Karpas-422 (cell line): ENCODE results near the gene CREB3L2. TPM values are rescaled to one million over a fixed set of nuclear protein-coding genes. Genes with fewer than 3 reads are reported as not detected.
"Not testable (repeated sequence)": the region's sequence is repeated elsewhere in the genome, so short reads cannot be mapped to it uniquely, and the experiment has no call there.

Experiments
- DNase-seq: peaks from one replicate; pipeline ENCODE4 v3.0.0-alpha.2; 2015
- H2AFZ ChIP-seq: fragments of 200-600 bp; sonication (generic); 2 replicates; pipeline ENCODE4 v1.6.1; 2014; ENCODE audit warnings: antibody characterized with exemption, low read length, mixed read lengths
- H3K27ac ChIP-seq: fragments of 200-600 bp; sonication (generic); 2 replicates; pipeline ENCODE4 v1.5.1; 2014; ENCODE audit warnings: mild to moderate bottlenecking, low read length, moderate library complexity
- H3K27me3 ChIP-seq: fragments of 200-600 bp; sonication (generic); 2 replicates; pipeline ENCODE4 v1.6.1; 2014; ENCODE audit warnings: low read length, mixed read lengths
- H3K36me3 ChIP-seq: fragments of 200-600 bp; sonication (generic); 2 replicates; pipeline ENCODE4 v1.6.1; 2014; ENCODE audit warnings: low read length, mixed read lengths; ENCODE audit not compliant: insufficient read depth
- H3K4me1 ChIP-seq: fragments of 200-600 bp; sonication (generic); 2 replicates; pipeline ENCODE4 v1.6.1; 2014; ENCODE audit warnings: mild to moderate bottlenecking, low read length, mixed read lengths
- H3K4me2 ChIP-seq: fragments of 200-600 bp; sonication (generic); 2 replicates; pipeline ENCODE4 v1.6.1; 2014; ENCODE audit warnings: low read length, low read depth, mild to moderate bottlenecking; ENCODE audit not compliant: poor library complexity, severe bottlenecking
- H3K4me3 ChIP-seq: fragments of 200-600 bp; sonication (generic); 2 replicates; pipeline ENCODE4 v1.5.1; 2014; ENCODE audit warnings: mild to moderate bottlenecking, antibody characterized with exemption, low read length, mixed read lengths
- H3K79me2 ChIP-seq: fragments of 200-600 bp; sonication (generic); 2 replicates; pipeline ENCODE4 v1.6.1; 2014; ENCODE audit warnings: mild to moderate bottlenecking, low read length, mixed read lengths
- H3K9ac ChIP-seq: fragments of 200-600 bp; sonication (generic); 2 replicates; pipeline ENCODE4 v1.6.0; 2014; ENCODE audit warnings: low read length
- H3K9me2 ChIP-seq: fragments of 200-600 bp; sonication (generic), shearing (Covaris generic); replicated peaks from 2 replicates; pipeline ENCODE4 v1.6.0; 2014; ENCODE audit warnings: mild to moderate bottlenecking, low read length, moderate library complexity; ENCODE audit not compliant: insufficient read depth
- H3K9me3 ChIP-seq: fragments of 300-700, 200-600 bp; sonication (generic); 2 replicates; pipeline ENCODE4 v1.6.1; 2014; ENCODE audit warnings: low read length, mixed read lengths
- H4K20me1 ChIP-seq: fragments of 200-600 bp; sonication (generic); 2 replicates; pipeline ENCODE4 v1.6.1; 2014; ENCODE audit warnings: mild to moderate bottlenecking, antibody characterized with exemption, low read length, low read depth; ENCODE audit not compliant: insufficient read depth
- total RNA-seq: library from RNA; depleted of rRNA; stranded (reverse); fragments of >200 nt; shearing (Covaris generic); gene quantifications from 2 replicates; pipeline ENCODE4 v1.2.3, GENCODE V29; 2014; ENCODE audit warnings: low replicate concordance

The CREB3L2 gene
- total RNA-seq, 1 experiment from 2014 or later = not detected

GRCh38 chr7:137835486-137836112, 166.3 kb downstream of the CREB3L2 start:
- Histone ChIP-seq H3K4me1 (no peaks in the 10 kb centered on the region), H3K79me2 (no peaks in the 10 kb centered on the region), H3K9ac (no peak overlapping the region), H3K36me3 (no peaks in the 10 kb centered on the region), H2AFZ (no peak overlapping the region), H3K4me2 (no peak overlapping the region), H3K4me3 (no peak overlapping the region), H3K27me3 (no peaks in the 10 kb centered on the region), H4K20me1 (no peaks in the 10 kb centered on the region), H3K9me2 (no peaks in the 10 kb centered on the region), H3K27ac (no peak overlapping the region), H3K9me3 (no peaks in the 10 kb centered on the region)
- no peak for DNase-seq

- Histone ChIP-seq H3K79me2 (no peaks in the 10 kb centered on the region), H2AFZ (no peak overlapping the region), H3K27me3 (no peaks in the 10 kb centered on the region), H3K9ac (no peak overlapping the region), H3K4me3 (no peak overlapping the region), H3K36me3 (no peaks in the 10 kb centered on the region), H3K4me2 (no peak overlapping the region), H3K27ac (no peak overlapping the region), H3K4me1 (no peaks in the 10 kb centered on the region), H3K9me2 (no peaks in the 10 kb centered on the region), H4K20me1 (no peaks in the 10 kb centered on the region), H3K9me3 (no peaks in the 10 kb centered on the region)
- DNase-seq = no peak
Measured at GRCh38 chr7:137834552-137834951, 167.3 kb downstream of the CREB3L2 start.

- H3K4me2 ChIP-seq, DNase-seq, H3K27me3 ChIP-seq, H3K4me3 ChIP-seq, H3K9ac ChIP-seq, H3K36me3 ChIP-seq, H3K9me2 ChIP-seq, H3K4me1 ChIP-seq, H2AFZ ChIP-seq, H3K27ac ChIP-seq, H4K20me1 ChIP-seq, H3K79me2 ChIP-seq, H3K9me3 ChIP-seq: not testable (repeated sequence)
Measured at GRCh38 chr7:137832990-137833389, 168.9 kb downstream of the CREB3L2 start.

- H4K20me1 ChIP-seq = no peaks in the 10 kb centered on the region
- H3K27me3 ChIP-seq = no peaks in the 10 kb centered on the region
- no peak overlapping the region for H3K4me3 ChIP-seq
- no peaks in the 10 kb centered on the region for H3K9me3 ChIP-seq
- no peaks in the 10 kb centered on the region for H3K4me1 ChIP-seq
- H3K79me2 ChIP-seq = no peaks in the 10 kb centered on the region
- no peaks in the 10 kb centered on the region for H3K9me2 ChIP-seq
- H2AFZ ChIP-seq = no peak overlapping the region
- no peak overlapping the region for H3K4me2 ChIP-seq
- H3K9ac ChIP-seq = no peak overlapping the region
- no peak overlapping the region for H3K27ac ChIP-seq
- DNase-seq = no peak
- H3K36me3 ChIP-seq = no peaks in the 10 kb centered on the region
Measured at GRCh38 chr7:137832382-137832781, 169.5 kb downstream of the CREB3L2 start.

- not testable (repeated sequence) for H3K27me3 ChIP-seq, H3K36me3 ChIP-seq, H4K20me1 ChIP-seq, H3K27ac ChIP-seq, H2AFZ ChIP-seq, H3K79me2 ChIP-seq, H3K4me1 ChIP-seq, DNase-seq, H3K9ac ChIP-seq, H3K4me3 ChIP-seq, H3K9me2 ChIP-seq, H3K9me3 ChIP-seq, H3K4me2 ChIP-seq
Measured at GRCh38 chr7:137831555-137831954, 170.3 kb downstream of the CREB3L2 start.

GRCh38 chr7:137829337-137829992, 172.4 kb downstream of the CREB3L2 start:
- DNase-seq = no peak

GRCh38 chr7:137828456-137828855, 173.4 kb downstream of the CREB3L2 start:
- no peak for DNase-seq
- no peak overlapping the region for H2AFZ ChIP-seq
- H3K27me3 ChIP-seq = no peaks in the 10 kb centered on the region
- no peak overlapping the region for H3K4me2 ChIP-seq
- H4K20me1 ChIP-seq = no peaks in the 10 kb centered on the region
- no peak overlapping the region for H3K27ac ChIP-seq
- no peaks in the 10 kb centered on the region for H3K36me3 ChIP-seq
- H3K9me3 ChIP-seq = no peaks in the 10 kb centered on the region
- no peak overlapping the region for H3K4me3 ChIP-seq
- H3K9me2 ChIP-seq = no peaks in the 10 kb centered on the region
- H3K79me2 ChIP-seq = no peaks in the 10 kb centered on the region
- H3K4me1 ChIP-seq = no peaks in the 10 kb centered on the region
- no peak overlapping the region for H3K9ac ChIP-seq

More at GRCh38 chr7:137829337-137829992, 172.4 kb downstream of the CREB3L2 start:
- Histone ChIP-seq H3K9me3 (no peaks in the 10 kb centered on the region), H3K4me3 (no peak overlapping the region), H3K36me3 (no peaks in the 10 kb centered on the region), H3K9ac (no peak overlapping the region), H3K4me2 (no peak overlapping the region), H3K9me2 (no peaks in the 10 kb centered on the region), H3K79me2 (no peaks in the 10 kb centered on the region), H3K27ac (no peak overlapping the region), H3K27me3 (no peaks in the 10 kb centered on the region), H4K20me1 (no peaks in the 10 kb centered on the region), H3K4me1 (no peaks in the 10 kb centered on the region), H2AFZ (no peak overlapping the region)

- DNase-seq = no peak
- no peak overlapping the region for H2AFZ ChIP-seq
- no peaks in the 10 kb centered on the region for H3K4me1 ChIP-seq
- no peak overlapping the region for H3K4me2 ChIP-seq
- H4K20me1 ChIP-seq = no peaks in the 10 kb centered on the region
- H3K9ac ChIP-seq = no peak overlapping the region
- H3K4me3 ChIP-seq = no peak overlapping the region
- no peaks in the 10 kb centered on the region for H3K36me3 ChIP-seq
- no peaks in the 10 kb centered on the region for H3K9me3 ChIP-seq
- H3K27ac ChIP-seq = no peak overlapping the region
- no peaks in the 10 kb centered on the region for H3K9me2 ChIP-seq
- H3K27me3 ChIP-seq = no peaks in the 10 kb centered on the region
- H3K79me2 ChIP-seq = no peaks in the 10 kb centered on the region
Measured at GRCh38 chr7:137825489-137825888, 176.4 kb downstream of the CREB3L2 start.
